Stimulated activated naive CD8-positive, alpha-beta T cell treated with anti-CD3 and anti-CD28 coated beads, Interleukin-15, amount 100 ng/mL, for 72 hours (primary cell): ENCODE results near the gene CHRD.

Source experiments
- ATAC-seq: fragments of 150-1000 bp; cut with Tn5 transposase; 2 replicates; pipeline ENCODE4 v1.10.0; 2021; ENCODE audit warnings: mild to moderate bottlenecking, moderate library complexity
- DNase-seq, 2 donors: peaks; one replicate each; pipeline ENCODE4 v3.0.0; 2021 to 2022
- H3K27ac Mint-ChIP-seq, 2 donors: one replicate each; pipeline ENCODE4 v1.8.0; 2022; ENCODE audit warnings: mild to moderate bottlenecking in 2 of 2, mixed read lengths in 2 of 2, moderate library complexity in 2 of 2
- H3K27me3 Mint-ChIP-seq: one replicate; pipeline ENCODE4 v1.8.0; 2022; ENCODE audit warnings: mixed read lengths
- H3K4me1 Mint-ChIP-seq: one replicate; pipeline ENCODE4 v1.8.0; 2022; ENCODE audit warnings: mild to moderate bottlenecking, mixed read lengths
- H3K4me3 Mint-ChIP-seq, 2 donors: one replicate each; pipeline ENCODE4 v1.8.0; 2022; ENCODE audit warnings: mild to moderate bottlenecking in 2 of 2, mixed read lengths in 2 of 2, moderate library complexity in 1 of 2
- H3K9me3 Mint-ChIP-seq, 2 donors: one replicate each; pipeline ENCODE4 v1.8.0; 2022; ENCODE audit warnings: mixed read lengths in 2 of 2

CHRD gene

DNA sequence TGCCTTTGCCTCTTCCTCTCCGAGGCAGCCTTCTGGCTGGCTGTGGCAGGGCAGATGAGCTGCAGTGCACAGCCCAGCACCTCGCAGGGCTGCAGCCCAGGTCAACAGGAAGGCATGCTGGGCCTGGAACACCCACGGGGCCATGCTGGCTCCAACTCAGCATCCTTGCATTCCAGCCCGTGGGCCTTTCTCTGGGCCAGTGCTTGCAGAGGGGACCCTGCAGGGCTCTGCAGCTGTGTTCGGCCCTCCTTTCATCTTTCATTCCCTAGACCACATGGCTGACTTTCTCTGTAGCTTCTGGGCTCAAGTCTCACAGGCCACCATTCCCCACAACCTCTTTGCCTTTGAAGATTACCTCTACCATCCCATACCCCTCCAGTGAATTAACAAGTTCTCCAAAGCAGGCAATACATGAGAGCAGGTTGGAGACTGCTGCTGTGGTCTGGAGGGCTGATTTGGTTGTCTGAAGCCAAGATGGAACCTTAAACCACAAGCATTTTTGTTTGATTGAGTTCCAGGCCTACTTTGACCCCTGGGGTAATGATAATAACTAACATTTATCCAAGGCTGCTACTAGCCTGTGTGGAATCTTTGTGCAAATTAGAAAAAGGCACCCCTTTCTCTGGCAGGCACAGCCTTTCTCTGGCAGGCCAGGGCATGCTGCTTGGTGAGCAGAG is 36.5 kb upstream of the CHRD start:
- Mint-ChIP-seq H3K9me3 (no peaks in the 10 kb centered on the region), H3K4me1 (peaks cover 14% of the 10 kb centered on the region), H3K27me3 (no peaks in the 10 kb centered on the region), H3K27ac (no peak overlapping the region), H3K4me3 (no peak overlapping the region)
- no peak for DNase-seq
- no peak for ATAC-seq

DNA sequence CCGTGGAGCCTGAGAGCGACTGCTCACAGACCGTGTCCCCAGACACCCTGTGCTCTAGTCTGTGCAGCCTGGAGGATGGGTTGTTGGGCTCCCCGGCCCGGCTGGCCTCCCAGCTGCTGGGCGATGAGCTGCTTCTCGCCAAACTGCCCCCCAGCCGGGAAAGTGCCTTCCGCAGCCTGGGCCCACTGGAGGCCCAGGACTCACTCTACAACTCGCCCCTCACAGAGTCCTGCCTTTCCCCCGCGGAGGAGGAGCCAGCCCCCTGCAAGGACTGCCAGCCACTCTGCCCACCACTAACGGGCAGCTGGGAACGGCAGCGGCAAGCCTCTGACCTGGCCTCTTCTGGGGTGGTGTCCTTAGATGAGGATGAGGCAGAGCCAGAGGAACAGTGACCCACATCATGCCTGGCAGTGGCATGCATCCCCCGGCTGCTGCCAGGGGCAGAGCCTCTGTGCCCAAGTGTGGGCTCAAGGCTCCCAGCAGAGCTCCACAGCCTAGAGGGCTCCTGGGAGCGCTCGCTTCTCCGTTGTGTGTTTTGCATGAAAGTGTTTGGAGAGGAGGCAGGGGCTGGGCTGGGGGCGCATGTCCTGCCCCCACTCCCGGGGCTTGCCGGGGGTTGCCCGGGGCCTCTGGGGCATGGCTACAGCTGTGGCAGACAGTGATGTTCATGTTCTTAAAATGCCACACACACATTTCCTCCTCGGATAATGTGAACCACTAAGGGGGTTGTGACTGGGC is 35.1 kb upstream of the CHRD start:
- ATAC-seq (peak; percentile 14), DNase-seq (no peak)
- peaks cover 14% of the 10 kb centered on the region for H3K4me1 Mint-ChIP-seq
- H3K27ac Mint-ChIP-seq = no peak overlapping the region
- H3K27me3 Mint-ChIP-seq = no peaks in the 10 kb centered on the region
- H3K4me3 Mint-ChIP-seq = no peak overlapping the region
- H3K9me3 Mint-ChIP-seq = no peaks in the 10 kb centered on the region

DNA sequence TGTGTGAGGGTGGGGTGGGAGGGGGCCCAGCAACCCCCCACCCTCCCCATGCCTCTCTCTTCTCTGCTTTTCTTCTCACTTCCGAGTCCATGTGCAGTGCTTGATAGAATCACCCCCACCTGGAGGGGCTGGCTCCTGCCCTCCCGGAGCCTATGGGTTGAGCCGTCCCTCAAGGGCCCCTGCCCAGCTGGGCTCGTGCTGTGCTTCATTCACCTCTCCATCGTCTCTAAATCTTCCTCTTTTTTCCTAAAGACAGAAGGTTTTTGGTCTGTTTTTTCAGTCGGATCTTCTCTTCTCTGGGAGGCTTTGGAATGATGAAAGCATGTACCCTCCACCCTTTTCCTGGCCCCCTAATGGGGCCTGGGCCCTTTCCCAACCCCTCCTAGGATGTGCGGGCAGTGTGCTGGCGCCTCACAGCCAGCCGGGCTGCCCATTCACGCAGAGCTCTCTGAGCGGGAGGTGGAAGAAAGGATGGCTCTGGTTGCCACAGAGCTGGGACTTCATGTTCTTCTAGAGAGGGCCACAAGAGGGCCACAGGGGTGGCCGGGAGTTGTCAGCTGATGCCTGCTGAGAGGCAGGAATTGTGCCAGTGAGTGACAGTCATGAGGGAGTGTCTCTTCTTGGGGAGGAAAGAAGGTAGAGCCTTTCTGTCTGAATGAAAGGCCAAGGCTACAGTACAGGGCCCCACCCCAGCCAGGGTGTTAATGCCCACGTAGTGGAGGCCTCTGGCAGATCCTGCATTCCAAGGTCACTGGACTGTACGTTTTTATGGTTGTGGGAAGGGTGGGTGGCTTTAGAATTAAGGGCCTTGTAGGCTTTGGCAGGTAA is 34.3 kb upstream of the CHRD start:
- no peak overlapping the region for H3K4me3 Mint-ChIP-seq
- peak overlapping the region in 1 of 2 donors; percentile 22 for H3K27ac Mint-ChIP-seq
- peaks cover 12% of the 10 kb centered on the region for H3K4me1 Mint-ChIP-seq
- ATAC-seq = no peak
- DNase-seq = no peak
- no peaks in the 10 kb centered on the region for H3K27me3 Mint-ChIP-seq
- no peaks in the 10 kb centered on the region for H3K9me3 Mint-ChIP-seq

DNA sequence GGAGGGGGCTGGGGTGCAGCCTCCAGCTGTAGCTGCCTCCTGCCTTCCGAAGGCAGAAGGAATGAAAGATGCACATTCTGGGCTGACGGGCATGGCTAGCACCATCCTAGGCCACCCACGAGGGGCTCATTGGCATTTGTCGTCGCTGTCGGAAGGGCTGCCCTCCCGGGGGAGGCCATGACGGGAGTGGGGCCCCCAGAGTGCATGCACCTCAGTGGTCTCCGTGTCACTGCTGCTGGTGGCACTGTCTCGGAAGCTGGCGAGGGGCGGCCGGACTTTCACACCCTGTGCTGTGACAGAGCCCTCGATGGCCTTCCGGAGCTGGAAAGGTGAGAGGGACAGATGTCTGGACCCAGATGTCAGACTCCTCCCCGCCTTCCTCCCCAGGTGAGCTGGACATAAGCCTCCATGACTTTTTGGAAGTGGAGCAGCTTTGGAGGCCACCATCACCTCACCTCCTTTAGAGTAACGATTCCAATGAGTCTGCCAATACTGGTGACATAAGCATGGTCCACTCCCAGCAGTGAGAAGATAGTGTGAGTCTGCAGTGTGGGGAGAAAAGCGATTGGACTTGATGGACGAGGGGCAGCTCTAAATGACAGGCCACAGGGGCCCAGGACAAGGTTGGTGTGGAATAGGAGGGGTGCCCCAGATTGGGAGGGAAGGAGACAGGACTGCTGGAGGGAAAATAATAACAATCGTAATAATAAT is 33.2 kb upstream of the CHRD start:
- H3K4me1 Mint-ChIP-seq = peaks cover 4% of the 10 kb centered on the region
- ATAC-seq (no peak), DNase-seq (no peak)
- H3K9me3 Mint-ChIP-seq = no peaks in the 10 kb centered on the region
- no peak overlapping the region for H3K4me3 Mint-ChIP-seq
- H3K27me3 Mint-ChIP-seq = no peaks in the 10 kb centered on the region
- no peak overlapping the region for H3K27ac Mint-ChIP-seq

DNA sequence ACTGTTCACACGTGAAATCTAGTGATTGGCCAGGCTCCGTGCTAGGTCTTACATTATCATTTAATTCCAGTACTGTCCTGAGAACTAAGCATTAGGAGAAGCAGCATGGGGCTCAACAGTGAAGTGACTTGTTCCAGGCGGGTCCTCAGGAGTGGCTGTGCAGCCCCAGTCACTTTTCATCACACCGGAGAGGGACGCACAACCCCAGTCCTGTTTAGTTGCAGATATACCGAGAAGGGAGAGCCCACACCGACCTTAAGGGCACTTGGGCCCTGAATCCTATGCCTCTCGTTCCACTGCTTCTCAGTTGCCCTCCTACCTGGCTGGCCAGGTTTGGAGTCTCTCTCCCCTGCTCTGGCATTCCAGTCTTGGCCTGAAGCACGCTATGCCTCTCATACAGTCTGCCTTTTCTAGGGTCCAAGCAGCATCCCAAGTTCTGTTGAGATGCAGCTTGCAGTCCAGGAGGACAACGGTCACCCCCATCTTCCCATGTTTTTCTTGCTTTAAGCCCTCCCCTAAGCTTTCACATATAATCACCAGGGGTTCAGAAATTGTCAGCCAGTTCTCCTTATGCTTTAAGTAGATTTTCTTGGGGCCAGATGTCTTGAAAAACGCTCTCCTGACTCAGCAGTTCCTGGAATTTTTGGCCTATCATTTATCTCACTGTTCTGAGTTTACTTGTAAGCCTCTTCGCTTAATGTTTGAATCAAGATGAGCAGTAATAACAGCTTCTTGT is 32.4 kb upstream of the CHRD start:
- Mint-ChIP-seq H3K9me3 (no peaks in the 10 kb centered on the region), H3K4me1 (peaks cover 4% of the 10 kb centered on the region), H3K27ac (no peak overlapping the region), H3K27me3 (no peaks in the 10 kb centered on the region), H3K4me3 (no peak overlapping the region)
- no peak for DNase-seq
- ATAC-seq = no peak

DNA sequence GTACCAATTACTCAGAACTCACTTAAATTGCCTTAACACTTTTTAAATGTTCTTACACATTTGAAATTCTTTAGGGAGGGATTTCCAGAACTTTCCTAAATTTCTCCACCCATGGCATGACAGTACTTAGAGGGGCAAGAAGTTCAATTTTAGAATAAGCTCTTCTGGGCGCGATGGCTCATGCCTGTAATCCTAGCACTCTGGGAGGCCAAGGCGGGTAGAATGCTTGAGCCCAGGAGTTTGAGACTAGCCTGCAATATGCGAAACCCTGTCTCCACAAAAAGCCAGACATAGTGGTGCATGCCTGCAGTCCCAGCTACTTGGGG is 31.8 kb upstream of the CHRD start:
- peaks cover 4% of the 10 kb centered on the region for H3K4me1 Mint-ChIP-seq
- DNase-seq (no peak), ATAC-seq (no peak)
- no peaks in the 10 kb centered on the region for H3K27me3 Mint-ChIP-seq
- H3K4me3 Mint-ChIP-seq = no peak overlapping the region
- H3K9me3 Mint-ChIP-seq = no peaks in the 10 kb centered on the region
- H3K27ac Mint-ChIP-seq = no peak overlapping the region

DNA sequence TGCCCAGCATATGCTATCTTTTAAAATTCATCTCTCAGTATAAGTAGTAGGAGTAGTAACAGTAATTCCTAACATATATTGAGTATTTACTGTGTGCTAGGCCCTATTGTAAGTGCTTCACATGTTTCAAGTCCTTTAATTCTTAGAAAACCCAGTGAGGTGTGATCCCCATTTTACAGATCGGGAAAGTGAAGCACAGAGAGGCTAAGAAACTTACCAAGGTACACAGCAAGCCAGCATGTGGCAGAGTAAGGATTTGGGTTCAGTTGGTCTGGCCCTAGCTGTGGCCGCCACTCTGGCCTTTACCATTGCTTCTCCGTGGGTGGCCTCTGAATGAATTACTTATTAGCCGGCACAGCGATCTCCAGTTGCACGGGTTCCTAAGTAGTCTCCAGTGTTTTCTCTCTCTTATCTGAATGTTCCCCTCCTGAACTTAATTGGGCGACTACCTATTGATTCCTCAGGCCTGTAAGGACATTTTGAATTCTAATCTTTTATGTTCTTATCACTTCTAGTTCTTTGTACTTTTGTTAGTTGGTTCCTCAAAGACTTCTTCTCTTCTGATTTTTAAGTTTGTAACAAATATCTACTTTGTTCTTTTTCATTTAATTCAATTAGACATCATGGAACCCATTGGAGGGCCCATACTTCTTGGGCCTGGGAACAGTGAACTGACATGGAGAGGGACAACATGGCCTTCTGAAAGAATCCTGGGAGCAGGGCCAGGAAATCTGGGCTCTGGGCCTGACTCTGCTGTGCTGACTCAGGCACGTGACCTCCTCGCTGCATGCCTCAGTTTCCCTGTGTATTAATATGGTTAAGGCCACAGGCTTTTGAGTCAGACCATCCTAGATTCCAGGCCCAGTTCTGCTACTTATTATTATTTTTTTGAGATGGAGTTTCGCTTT is 30.0 kb upstream of the CHRD start:
- H3K27ac Mint-ChIP-seq = no peak overlapping the region
- no peak for ATAC-seq
- no peaks in the 10 kb centered on the region for H3K27me3 Mint-ChIP-seq
- H3K4me3 Mint-ChIP-seq = no peak overlapping the region
- H3K4me1 Mint-ChIP-seq = peaks cover 12% of the 10 kb centered on the region
- H3K9me3 Mint-ChIP-seq = no peaks in the 10 kb centered on the region
- DNase-seq = no peak

DNA sequence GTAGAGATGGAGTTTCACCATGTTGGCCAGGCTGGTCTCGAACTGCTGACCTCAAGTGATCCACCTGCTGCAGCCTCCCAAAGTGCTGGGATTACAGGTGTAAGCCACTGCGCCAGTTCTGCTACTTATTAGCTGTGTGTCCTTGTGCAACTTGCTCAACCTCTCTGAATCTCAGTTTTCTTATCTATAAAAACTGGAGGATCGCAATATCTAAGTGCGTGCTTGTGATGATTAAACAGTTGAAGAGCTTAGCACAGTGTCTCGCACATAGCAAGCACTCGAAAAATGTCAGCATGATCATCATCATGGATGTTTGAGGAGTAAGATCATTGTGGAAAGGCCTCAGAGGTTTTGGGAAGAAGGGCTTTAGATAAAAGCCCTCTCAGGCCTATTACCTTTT is 29.2 kb upstream of the CHRD start:
- no peak for DNase-seq
- Mint-ChIP-seq H3K4me3 (no peak overlapping the region), H3K9me3 (no peaks in the 10 kb centered on the region), H3K27me3 (no peaks in the 10 kb centered on the region), H3K27ac (no peak overlapping the region), H3K4me1 (peaks cover 14% of the 10 kb centered on the region)
- no peak for ATAC-seq

DNA sequence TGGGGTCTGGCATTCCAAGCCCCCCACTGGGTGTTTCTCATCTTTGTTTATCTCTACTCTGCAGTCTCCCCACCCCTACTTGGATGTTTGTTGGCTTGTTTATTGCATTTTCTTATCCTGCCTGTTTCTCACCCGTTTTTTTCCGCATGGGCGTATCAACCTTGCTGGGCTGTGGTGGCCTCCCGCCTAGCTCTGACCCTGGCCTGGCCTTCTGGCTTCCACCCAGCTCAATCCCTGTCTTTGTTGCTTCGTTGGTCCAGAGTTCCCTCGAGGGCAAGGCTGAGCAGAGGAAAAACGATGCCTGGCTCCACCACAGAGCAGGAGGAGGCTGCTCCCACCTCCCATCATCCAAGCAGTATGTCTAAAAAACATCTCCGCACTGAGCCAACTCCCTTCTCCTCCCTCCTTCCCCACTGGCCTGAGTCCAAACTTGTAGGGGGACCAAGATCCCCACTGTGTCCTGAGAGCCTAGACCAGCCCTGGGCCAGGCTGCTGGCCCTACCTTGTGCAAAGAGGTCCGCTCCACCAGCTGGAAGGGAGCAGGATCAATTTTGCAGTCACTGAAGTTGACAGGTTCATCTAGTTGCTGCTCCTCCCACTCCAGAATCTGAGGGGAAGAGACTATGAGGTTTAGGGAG is 28.2 kb upstream of the CHRD start:
- H3K27me3 Mint-ChIP-seq = no peaks in the 10 kb centered on the region
- H3K9me3 Mint-ChIP-seq = no peaks in the 10 kb centered on the region
- H3K4me1 Mint-ChIP-seq = peaks cover 13% of the 10 kb centered on the region
- no peak for ATAC-seq
- no peak overlapping the region for H3K4me3 Mint-ChIP-seq
- DNase-seq = no peak
- H3K27ac Mint-ChIP-seq = no peak overlapping the region

DNA sequence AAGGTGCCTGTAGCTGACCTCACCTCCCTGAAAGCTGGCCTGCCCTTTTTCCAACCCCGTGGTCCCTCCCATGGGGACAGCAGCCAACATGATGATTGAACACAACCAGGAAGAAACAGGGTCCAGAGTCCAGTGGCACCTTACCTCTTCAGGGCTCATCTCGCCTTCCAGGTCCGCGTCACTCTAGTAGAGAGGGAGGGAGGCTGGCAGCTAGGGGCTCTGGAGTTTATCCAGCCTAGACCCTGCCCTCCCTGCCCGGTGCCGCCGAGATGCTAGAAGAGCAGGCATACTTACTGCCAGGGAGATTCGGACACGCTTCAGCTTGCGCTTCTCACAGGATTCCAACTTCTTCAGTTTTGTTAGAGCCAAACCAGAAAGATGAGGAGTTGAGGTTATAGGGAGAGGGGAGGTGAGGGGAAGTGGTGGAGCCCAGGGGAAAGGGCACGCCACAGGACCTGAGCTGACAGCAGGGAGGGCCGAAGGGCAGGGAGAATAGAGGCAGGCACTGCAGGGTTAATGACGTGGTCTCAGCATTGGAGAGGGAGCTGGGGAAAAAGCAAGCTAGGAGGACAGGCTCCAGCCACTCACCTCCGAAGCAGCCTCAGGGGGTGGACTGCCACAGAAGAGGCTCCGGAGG is 27.6 kb upstream of the CHRD start:
- no peak overlapping the region for H3K4me3 Mint-ChIP-seq
- H3K27me3 Mint-ChIP-seq = no peaks in the 10 kb centered on the region
- no peak for ATAC-seq
- H3K4me1 Mint-ChIP-seq = peaks cover 13% of the 10 kb centered on the region
- H3K9me3 Mint-ChIP-seq = no peaks in the 10 kb centered on the region
- no peak overlapping the region for H3K27ac Mint-ChIP-seq
- no peak for DNase-seq

DNA sequence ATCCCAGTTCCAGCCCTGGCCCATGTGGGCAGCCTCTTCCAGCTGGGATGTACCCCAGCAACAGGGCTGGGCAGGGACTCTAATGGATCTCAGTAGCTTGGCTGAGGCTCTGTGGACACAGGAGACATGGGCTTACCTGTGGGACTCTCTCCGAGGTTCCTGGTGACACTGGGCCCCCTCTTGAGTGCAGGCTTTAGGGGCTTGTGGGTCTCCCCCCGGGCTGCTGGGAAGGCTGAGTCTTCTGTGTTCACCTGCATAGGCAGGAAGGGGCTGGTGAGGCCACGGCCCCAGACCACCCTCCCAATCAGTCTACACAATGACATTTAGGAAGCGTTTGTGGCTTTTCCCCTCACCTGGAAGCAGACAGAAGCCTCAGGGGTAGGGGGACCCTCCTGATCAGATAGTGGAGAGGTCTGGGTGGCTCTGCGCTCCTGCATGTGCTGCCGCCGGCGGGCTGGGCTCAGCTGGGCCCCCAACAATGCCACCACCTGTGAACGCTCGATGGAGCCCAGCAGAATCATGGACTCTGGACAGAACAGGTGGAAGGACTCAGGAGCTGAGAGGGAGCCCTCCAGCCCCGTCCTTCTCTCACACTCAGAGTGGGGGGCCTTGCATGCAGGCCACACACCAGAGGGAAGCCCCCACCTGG is 26.8 kb upstream of the CHRD start:
- ATAC-seq = no peak
- no peak overlapping the region for H3K27ac Mint-ChIP-seq
- no peaks in the 10 kb centered on the region for H3K27me3 Mint-ChIP-seq
- no peaks in the 10 kb centered on the region for H3K9me3 Mint-ChIP-seq
- DNase-seq = no peak
- H3K4me1 Mint-ChIP-seq = peaks cover 13% of the 10 kb centered on the region
- H3K4me3 Mint-ChIP-seq = no peak overlapping the region

DNA sequence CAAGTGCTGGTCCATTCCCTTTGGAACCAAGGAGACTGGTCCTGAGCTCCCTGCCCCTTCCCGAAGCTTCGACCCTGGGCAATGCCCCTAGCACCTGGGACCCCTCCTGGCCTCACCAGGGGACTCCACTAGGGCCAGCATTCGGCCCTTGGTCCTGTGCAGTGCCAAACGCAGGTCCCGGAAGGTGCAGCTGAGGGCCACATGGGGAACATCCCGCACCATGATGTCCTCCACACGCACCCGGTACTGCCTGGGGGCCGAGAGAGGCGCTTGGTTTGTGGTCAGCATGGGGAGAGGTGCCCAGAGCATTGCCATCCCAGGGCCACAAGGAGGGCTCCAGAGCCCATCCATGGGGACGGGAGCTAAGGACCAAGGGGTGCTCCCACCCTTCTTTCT is 26.3 kb upstream of the CHRD start:
- H3K27me3 Mint-ChIP-seq = no peaks in the 10 kb centered on the region
- no peaks in the 10 kb centered on the region for H3K9me3 Mint-ChIP-seq
- H3K27ac Mint-ChIP-seq = peak overlapping the region in 1 of 2 donors; percentile 63
- H3K4me3 Mint-ChIP-seq = no peak overlapping the region
- no peak for DNase-seq
- no peak for ATAC-seq
- peaks cover 13% of the 10 kb centered on the region for H3K4me1 Mint-ChIP-seq

DNA sequence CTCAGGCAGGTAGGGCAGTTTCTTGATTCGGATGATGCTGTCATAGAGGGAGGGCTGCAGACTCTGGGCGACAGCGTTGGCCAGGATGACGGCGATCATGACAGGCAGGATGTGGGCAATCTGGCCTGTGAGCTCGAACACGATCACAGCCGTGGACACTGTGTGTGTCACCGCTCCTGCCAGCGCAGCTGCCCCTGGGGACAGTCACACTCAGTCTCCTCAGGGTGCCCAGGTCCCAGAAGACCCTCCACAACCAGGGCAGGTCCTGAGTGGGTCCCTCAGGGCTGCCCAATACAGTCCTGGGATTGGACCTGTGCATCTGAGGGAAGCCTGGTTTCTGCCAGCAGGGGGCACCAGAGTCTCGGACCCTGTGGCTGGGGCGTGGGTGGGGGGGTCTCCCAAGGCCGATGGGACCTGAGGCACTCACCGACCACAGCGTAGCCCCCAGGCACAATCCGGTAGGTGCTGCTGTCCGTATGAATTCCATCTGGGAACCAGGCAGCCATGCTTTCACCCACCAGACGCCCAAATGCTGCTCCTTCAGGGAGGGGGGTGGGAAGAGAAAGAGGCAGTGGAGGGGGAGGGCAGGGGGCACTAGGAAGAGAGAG is 25.6 kb upstream of the CHRD start:
- Mint-ChIP-seq H3K4me1 (peaks cover 16% of the 10 kb centered on the region), H3K9me3 (no peaks in the 10 kb centered on the region), H3K27me3 (no peaks in the 10 kb centered on the region), H3K4me3 (no peak overlapping the region), H3K27ac (peak overlapping the region in 1 of 2 donors; percentile 63)
- ATAC-seq (peak; percentile 78), DNase-seq (peak; percentile 51 to 61)
